Thyroid gland (tissue), 4 donors: Measurements from ENCODE around the gene VWA5B2.

Experiments
- CTCF ChIP-seq, 6 experiments: fragments of 200-600 bp in 3 of 6; fragments of 450-650 bp in 3 of 6; sonication (generic) in 3 of 6; IDR thresholded peaks; one replicate each; pipeline ENCODE4 v1.5.1; 2016 to 2019; ENCODE audit warnings: antibody characterized with exemption in 6 of 6, mild to moderate bottlenecking in 2 of 6, inconsistent platforms in 1 of 6, moderate library complexity in 1 of 6
- POLR2A ChIP-seq, 2 donors: fragments of 450-650 bp; IDR thresholded peaks; one replicate each; pipeline ENCODE4 v1.6.1; 2017; ENCODE audit warnings: antibody characterized with exemption in 2 of 2, mild to moderate bottlenecking in 2 of 2, moderate library complexity in 1 of 2

DNA sequence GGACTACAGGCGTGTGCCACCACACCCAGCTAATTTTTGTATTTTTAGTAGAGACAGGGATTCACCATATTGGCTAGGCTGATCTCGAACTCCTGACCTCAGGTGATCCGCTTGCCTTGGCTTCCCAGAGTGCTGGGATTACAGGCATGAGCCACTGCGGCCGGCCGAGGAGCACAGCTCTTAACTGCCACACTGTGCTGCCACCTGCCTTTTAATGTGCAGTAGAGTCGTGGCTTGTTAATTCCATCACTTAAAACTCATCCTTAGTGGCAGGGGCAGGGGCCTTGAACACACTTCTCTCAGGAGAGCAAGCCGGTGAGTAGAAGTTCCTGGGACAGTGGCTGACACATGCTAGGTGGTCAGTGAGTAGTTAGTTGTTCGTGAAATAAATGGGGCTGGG is 30.9 kb upstream of the VWA5B2 start:
- TF ChIP-seq CTCF (IDR thresholded peaks at IDR 0.05) (no peak), POLR2A (IDR thresholded peaks at IDR 0.05) (no peak)
